ENCODE data around the gene PRKCD. TPM values are rescaled to one million over a fixed set of nuclear protein-coding genes. Genes with fewer than 3 reads are reported as not detected.

PRKCD gene
- total and polyA plus RNA-seq, 12 donors: 10.7 to 156 (median 49.2) TPM

DNA sequence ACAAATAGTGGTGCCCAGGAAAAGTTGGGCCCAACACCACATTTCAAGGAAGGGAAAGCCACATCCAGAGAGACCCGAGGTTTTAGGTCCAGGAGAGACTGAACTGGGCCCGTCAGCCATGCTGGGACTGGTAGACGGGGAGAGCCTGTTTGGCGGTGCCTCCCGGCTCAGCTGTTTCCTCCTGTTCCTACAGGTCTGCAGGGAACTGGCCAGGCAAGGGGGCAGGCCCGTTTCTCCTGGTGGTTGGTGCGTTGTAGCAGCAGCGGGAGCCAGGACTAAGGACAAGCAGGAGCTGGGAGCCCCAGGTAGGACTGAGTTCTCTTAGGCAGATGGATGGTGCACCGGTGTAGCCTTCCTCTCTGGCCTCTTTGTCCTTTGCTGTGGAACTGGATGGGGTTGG lies 3.9 kb downstream of the PRKCD start:
- no peaks in the 10 kb centered on the region for H3K36me3 ChIP-seq (replicated peaks in 1 of 2)
- H3K27me3 ChIP-seq: no peaks in the 10 kb centered on the region
- peaks cover 48 to 68% of the 10 kb centered on the region in 2 donors for H3K4me1 ChIP-seq (replicated peaks in 1 of 2)
- no peak overlapping the region for H3K4me3 ChIP-seq
- TF ChIP-seq, protein P1, sequence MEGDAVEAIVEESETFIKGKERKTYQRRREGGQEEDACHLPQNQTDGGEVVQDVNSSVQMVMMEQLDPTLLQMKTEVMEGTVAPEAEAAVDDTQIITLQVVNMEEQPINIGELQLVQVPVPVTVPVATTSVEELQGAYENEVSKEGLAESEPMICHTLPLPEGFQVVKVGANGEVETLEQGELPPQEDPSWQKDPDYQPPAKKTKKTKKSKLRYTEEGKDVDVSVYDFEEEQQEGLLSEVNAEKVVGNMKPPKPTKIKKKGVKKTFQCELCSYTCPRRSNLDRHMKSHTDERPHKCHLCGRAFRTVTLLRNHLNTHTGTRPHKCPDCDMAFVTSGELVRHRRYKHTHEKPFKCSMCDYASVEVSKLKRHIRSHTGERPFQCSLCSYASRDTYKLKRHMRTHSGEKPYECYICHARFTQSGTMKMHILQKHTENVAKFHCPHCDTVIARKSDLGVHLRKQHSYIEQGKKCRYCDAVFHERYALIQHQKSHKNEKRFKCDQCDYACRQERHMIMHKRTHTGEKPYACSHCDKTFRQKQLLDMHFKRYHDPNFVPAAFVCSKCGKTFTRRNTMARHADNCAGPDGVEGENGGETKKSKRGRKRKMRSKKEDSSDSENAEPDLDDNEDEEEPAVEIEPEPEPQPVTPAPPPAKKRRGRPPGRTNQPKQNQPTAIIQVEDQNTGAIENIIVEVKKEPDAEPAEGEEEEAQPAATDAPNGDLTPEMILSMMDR (IDR thresholded peaks at IDR 0.05): no peak
- no peak for TF ChIP-seq POLR2A (IDR thresholded peaks at IDR 0.05)
- H3K27ac ChIP-seq: peak overlapping the region in 3 of 5 donors; percentile 9 to 29 (median 21)
- H3K9me3 ChIP-seq (replicated peaks in 1 of 3): no peaks in the 10 kb centered on the region
- 52 to 69% (median 59%) methylated on average over 7 to 9 of the region's 9 CpGs for WGBS, 4 donors
- peak in 1 of 7 donors; percentile 24 for DNase-seq
- intact Hi-C loops (cut with DNase I): loop anchor here in 1 of 2 donors (5.0 kb wide), 2 partner anchors 33 to 43 kb away; partner anchors contain the start of gene RFT1

DNA sequence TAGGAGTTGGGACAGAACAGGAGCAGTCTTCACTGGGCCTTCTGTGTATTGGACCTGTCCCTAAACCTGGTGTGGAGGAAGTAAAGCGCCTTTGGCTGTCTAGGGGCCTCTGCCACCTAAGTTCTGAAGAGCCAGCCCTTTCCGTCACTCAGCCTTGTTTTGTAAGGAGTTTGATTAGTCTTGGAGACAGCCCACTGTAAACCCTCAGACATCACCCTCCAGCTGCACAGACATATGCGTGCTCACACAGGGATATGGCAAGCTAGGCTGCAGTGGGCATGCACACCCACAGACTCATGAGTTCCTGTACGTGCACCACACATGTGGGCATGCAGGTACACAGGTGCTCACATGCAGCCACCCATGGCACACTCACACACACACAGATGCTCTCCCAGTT lies 5.2 kb downstream of the PRKCD start:
- peaks cover 43 to 71% of the 10 kb centered on the region in 2 donors for H3K4me1 ChIP-seq (replicated peaks in 1 of 2)
- H3K36me3 ChIP-seq (replicated peaks in 1 of 2): no peaks in the 10 kb centered on the region
- intact Hi-C loops (cut with DNase I): loop anchor here in 1 of 2 donors (5.0 kb wide), 1 partner anchor 34 kb away; the partner anchor contains the start of gene RFT1
- H3K4me3 ChIP-seq: no peak overlapping the region
- TF ChIP-seq POLR2A (IDR thresholded peaks at IDR 0.05): no peak
- TF ChIP-seq, protein P1 (IDR thresholded peaks at IDR 0.05): no peak
- WGBS, 4 donors: 77 to 83% (median 79%) methylated on average over 3 to 4 of the region's 4 CpGs
- no peaks in the 10 kb centered on the region for H3K9me3 ChIP-seq (replicated peaks in 1 of 3)
- no peak for DNase-seq
- no peaks in the 10 kb centered on the region for H3K27me3 ChIP-seq
- peak overlapping the region in 3 of 5 donors; percentile 49 to 90 (median 77) for H3K27ac ChIP-seq

DNA sequence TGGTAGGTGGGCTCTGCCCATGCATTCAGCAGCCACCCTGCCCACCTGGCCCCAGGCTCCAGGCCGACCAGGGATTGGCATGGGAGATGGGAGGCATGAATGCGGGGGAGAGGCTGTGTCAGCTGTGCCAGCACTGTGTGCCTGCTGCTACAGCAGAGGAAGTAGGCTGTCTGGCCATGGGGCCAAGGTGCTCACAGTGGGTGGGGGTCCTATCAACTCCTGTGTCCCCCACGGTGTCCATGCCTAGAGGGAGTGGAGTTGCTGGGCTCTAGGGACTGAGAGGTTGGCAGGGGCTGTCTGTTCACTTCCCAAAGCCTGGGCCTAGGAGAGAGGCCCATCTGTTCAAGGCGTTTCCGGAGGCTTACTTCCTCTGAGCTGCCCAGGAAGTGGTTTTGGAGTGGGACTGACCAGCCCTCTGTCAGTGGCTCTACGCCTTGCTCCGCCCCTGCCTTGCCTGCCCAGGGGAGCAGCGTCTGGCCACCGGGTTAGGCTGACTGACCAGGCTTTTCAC lies 5.8 kb downstream of the PRKCD start:
- Histone ChIP-seq H3K9me3 (replicated peaks in 1 of 3) (no peaks in the 10 kb centered on the region), H3K27ac (peak overlapping the region in 4 of 5 donors; percentile 49 to 90 (median 74)), H3K36me3 (replicated peaks in 1 of 2) (no peaks in the 10 kb centered on the region), H3K4me1 (replicated peaks in 1 of 2) (peaks cover 43 to 76% of the 10 kb centered on the region in 2 donors), H3K4me3 (peak overlapping the region in 1 of 4 donors; percentile 29), H3K27me3 (no peaks in the 10 kb centered on the region)
- intact Hi-C loops (cut with DNase I): loop anchor here in 1 of 2 donors (5.0 kb wide), 1 partner anchor 35 kb away; the partner anchor contains the start of gene RFT1
- DNase-seq: peak in 6 of 7 donors; percentile 63 to 83 (median 76)
- WGBS, 4 donors: 0 to 24% (median 11%) methylated on average over 2 to 9 of the region's 9 CpGs
- TF ChIP-seq, protein P1 (IDR thresholded peaks at IDR 0.05): no peak
- TF ChIP-seq POLR2A (IDR thresholded peaks at IDR 0.05): no peak

DNA sequence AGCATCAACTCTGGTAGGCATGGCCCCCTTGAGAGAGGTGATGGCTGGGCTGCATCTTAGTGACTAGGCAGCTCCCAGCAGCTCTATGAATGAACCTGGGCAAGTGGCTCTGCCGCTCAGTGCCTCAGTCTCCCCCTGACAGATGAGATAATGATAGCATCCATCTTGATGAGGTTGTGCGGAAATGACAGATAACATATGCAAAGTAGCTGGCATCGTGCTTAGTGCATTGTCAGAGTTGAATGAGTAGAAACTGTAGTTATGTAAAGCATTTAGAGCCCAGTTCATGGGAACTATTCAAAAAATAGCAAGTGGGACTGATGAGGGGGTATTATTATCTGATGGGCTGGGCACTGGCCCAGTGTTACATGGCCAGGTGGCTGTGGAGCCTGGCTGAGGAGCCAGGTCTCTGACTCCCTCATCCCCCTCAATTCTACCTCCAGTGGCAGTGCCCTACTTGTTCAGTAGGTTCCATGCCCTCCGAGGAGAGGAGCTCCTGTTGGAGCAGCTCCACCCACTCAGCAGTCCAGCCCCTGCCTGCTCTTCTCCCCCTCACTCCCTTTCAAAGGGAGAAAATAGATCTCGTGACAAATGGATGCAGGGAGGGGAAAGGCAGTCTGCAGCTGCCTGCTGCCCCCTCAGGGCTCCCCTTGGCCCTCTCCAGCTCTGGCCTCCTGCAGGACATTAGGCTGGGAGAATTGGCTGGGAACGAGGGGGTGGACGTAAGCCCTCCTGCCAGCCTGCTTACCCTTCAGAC lies 6.6 kb downstream of the PRKCD start:
- intact Hi-C loops (cut with DNase I): loop anchor here in 1 of 2 donors (5.0 kb wide), 1 partner anchor 35 kb away; the partner anchor contains the start of gene RFT1
- 33 to 47% (median 44%) methylated on average over 7 of the region's 7 CpGs for WGBS, 4 donors
- Histone ChIP-seq H3K36me3 (replicated peaks in 1 of 2) (no peaks in the 10 kb centered on the region), H3K9me3 (replicated peaks in 1 of 3) (no peaks in the 10 kb centered on the region), H3K4me1 (replicated peaks in 1 of 2) (peaks cover 50 to 82% of the 10 kb centered on the region in 2 donors), H3K4me3 (peak overlapping the region in 1 of 4 donors; percentile 29), H3K27ac (peak overlapping the region in 4 of 5 donors; percentile 24 to 90 (median 63)), H3K27me3 (no peaks in the 10 kb centered on the region)
- TF ChIP-seq, protein P1 (IDR thresholded peaks at IDR 0.05): no peak
- no peak for TF ChIP-seq POLR2A (IDR thresholded peaks at IDR 0.05)
- no peak for DNase-seq
